Measurements from ENCODE around the gene RASGRP2.

Gene RASGRP2

DNA sequence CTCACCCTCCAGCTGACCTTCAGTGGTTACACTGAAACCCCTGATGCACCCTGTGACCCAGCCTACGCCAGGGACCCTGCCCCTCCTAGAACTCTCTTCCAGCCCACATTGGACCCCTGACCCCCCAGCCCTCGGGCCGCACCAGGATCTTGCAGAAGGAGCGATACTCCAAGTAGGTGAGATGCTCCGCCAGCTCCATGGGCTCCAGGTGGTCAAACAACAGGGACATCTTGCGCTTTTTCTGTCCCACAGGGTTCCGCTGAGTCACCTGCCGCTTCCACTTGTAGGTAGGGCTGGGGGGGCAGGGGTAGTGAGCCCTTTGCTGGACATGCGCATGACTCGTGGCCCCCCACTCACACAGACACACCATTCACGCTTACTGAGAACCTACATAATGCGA lies 4.1 kb downstream of the RASGRP2 start:
- DNase-seq (ENCODE audit: low spot score): no peak

DNA sequence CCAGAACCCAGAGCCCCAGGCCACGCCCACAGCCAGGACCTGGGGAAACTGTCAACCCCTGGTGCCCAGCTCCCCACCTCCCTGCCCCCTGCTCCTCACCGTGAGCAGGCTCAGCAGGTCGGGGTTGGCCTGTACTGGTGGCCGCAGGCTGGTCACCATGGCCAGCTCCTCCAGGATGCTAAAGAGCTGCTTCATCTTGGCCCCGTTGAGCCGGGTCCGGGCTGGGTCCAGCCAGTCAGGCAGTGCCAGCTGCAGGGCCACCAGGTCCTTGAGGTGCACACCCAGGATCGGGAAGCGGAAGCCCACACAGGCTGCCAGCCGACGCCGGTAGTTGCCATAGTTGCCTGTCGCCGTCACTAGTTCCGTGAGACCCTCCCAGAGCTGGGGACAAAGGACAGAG lies 7.3 kb downstream of the RASGRP2 start:
- DNase-seq (ENCODE audit: low spot score): no peak

DNA sequence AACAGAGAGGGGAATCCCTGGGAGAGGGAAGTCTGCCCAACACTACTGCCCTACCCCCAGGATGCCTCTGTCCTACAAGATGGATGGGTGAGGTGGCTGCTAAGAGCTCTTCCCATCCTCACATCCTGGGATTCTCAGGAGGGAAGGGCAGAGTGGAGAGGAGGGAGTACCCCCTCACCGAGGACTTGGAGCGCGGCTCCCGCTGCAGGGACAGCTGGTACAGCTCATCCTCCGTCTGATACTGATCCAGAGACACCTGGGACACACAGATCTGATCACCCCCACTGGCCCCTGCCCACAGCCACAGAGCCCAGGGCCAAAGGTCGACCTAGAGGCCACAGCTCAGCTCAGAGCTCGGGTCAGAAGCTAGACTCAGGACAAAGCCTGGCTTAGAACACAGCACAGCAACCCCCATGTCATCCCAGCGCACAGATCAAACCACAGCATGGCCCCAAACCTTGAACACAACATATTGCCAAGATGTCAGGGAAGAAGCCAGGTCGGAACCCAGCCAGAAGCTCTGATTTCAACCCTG lies 8.2 kb downstream of the RASGRP2 start:
- no peak for DNase-seq (ENCODE audit: low spot score)

DNA sequence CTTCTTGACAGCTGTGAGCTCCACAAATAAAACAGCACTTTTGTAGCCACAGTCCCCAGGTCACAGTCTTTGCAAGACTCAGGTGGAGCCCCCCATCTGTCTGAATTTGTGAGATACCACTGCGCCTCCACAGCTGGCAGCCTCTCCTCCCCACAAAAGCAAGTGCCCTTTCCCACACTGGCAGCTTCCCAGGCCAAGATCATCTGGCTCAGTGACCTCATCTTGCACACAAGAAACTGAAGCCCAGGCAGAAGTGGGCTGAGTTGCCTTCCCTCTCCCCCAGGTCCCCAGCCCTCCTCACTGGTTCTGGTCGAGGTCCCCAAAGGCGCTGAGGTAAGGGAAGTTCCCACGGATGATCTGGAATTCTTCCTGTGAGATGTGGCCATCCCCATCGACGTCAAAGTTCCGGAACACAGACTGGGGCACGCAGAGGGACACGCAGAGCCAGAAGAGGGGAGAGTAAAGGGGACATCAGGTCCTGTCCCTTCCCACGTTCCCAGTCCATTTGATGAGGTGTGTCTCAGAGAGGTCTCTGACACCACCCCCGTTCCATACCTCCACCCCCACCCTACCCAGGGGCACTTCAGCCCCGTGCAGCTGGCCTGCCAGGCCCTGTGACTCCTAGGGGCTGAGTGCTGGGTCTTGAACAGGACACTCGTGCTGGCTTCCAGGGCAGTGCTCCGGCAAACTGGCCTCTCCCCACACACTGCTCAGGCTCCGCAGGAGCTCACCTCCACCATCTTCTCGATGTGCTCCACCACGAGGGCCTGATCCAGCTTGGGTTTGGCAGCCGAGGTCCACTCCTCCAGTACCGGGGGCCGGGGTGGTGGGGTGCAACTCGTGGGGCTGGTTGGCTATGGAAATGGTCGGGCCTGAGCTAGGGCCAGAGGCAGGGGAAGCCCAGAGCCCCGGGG lies 8.9 kb downstream of the RASGRP2 start:
- no peak for DNase-seq (ENCODE audit: low spot score)

DNA sequence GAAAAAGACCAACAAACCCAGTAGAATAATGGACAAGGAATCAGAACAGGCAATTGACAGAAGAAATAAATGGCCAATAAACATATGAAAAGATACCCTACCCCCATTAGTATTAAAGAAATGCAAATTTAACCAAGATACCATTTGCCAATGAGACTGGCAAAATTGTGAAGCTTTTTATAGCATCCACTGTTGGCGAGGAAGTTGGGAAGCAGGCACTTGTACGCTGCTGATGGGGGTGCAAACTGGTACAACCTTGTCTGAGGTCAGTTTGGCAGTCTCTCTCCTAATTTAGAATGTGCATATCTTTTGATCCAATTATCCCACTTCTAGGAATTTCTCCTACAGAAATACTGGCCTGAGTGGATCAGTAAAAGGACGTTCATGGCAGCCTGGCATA lies 12.3 kb downstream of the RASGRP2 start:
- DNase-seq (ENCODE audit: low spot score): no peak

DNA sequence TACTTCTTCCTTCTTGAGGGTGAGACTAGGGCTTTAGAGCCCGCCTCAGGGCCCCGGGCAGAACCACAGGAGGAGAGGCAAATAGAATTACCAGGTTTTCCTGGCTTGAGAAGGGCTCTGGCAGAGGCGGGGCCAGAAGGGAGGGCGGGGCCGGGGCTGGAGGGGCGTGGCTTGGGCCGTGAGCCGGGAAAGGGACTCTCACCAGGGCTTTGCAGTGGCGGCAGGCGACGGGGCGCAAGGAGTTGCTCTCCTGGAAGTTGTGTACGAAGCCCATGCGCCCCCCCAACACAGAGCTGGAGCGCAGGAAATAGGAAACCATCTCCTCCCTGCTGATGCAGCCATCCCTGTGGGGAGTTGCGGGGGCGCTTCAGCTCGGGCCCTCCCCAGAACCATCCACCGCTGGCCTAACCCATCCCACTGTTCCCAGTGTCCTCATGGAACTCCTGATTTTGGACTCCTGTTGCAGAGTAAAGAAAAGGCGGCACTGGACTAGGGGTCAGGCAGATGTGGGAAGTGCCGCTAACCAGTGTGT lies 14.0 kb downstream of the RASGRP2 start:
- DNase-seq (ENCODE audit: low spot score): no peak

DNA sequence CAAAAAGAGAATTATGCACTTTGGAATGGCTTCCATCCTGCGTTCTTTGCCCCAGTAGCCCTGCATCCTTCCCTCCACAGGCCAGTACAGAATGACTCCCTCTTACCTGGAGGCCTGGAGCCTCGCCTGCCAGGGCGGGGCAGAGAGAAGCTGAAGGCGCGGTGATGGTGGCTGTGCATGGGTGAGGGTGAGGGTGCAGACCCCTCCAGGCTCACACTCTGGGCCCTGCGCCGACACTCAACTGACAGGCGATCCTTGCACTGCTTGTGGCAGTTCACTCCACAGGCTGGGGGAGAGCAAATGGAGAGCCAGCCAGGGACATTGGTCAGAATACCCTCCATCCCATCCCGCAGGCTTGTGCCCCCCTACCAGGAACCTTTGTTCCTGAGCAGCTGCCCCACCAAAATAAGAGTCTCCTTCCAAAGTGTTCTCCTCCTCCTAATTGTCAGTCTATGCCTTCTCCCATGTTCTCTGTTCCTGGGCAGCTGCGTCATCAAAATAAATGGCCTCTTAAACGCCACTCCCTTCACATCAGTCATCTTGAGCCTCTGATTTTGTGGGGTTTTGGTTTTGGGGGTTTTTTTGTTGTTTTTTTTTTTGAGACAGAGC lies 15.1 kb downstream of the RASGRP2 start:
- DNase-seq (ENCODE audit: low spot score): no peak

DNA sequence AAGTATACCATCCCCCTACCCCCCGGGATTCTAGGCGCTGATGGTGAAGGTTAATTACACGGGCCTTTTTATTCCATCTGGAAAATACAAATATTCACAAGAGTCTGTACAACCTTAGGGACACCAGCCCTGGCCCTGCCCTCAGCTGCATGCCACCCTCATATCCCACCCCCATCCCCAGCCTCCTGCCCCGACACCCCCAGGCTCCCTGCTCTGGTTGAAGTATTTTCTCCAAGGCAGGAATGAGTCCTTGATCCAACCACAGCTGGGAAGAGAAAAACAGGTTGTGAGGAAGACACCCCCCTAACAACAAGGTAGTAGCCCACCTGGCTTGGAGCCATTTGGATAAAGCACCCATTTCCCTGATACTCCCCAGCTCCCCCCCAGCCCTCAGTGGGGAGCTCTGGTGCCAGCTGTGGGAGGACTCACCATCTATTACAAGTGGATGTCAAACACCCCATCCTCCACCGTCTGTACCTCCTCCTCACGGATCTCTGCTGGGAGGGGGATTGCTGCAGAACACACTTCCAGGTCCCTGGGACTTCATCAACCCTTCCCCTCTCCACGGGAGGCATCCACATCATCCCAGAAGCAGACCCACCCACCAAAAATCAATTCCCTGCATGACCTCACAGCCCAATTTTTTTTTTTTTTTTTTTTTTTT lies 16.9 kb downstream of the RASGRP2 start:
- DNase-seq (ENCODE audit: low spot score): no peak

DNA sequence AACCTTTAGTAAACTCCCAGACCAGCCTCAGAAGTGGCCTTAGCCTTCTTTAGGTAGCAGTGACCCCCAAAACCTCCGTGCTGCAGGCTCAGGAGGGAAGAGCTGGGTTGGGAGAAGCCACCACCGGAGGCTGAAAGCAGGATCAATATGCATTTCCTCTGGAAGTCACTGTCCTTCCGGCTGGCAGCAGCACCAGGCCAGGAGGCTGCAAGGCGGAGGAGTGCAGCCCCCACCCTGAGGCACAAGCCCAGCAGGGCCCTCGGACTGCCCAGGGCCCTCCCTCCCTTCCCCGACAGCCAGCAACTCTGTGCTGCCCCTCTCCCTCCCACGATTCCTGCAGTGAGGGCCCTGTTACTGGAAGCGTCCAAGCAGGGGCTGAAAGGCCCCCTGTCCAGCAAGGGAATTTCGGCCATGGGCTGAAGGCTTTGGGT lies 17.7 kb downstream of the RASGRP2 start:
- DNase-seq (ENCODE audit: low spot score): no peak

DNA sequence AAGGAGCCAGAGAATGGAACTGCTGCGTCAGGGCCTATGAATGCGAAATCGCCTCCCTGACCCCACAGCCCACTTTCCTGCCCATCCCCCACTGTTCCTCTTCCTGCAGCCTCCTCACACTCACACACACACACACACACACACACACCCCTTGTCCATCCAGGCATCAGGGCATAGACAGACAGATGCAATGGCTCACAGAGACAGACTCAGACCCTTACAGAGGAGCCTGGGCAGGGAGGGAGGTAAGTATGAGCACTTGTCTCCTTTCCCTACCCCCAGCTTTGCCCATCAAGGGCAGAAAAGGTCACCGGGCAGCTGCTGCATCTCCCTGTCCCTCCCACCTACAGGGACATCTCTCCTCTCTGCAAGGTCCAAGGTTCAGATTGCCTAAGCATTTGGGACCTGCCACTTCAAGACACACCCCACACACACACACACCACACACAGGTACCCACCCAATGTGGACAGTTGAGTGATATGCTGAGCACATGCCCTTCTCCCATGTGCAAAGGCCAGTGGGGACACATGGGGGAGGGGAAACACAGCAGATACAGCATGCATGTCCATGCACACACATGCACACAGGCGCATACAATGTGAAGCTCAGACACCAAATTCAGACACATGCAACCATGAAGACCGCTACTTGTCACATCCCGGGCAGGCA lies 18.9 kb downstream of the RASGRP2 start:
- no peak for DNase-seq (ENCODE audit: low spot score)

DNA sequence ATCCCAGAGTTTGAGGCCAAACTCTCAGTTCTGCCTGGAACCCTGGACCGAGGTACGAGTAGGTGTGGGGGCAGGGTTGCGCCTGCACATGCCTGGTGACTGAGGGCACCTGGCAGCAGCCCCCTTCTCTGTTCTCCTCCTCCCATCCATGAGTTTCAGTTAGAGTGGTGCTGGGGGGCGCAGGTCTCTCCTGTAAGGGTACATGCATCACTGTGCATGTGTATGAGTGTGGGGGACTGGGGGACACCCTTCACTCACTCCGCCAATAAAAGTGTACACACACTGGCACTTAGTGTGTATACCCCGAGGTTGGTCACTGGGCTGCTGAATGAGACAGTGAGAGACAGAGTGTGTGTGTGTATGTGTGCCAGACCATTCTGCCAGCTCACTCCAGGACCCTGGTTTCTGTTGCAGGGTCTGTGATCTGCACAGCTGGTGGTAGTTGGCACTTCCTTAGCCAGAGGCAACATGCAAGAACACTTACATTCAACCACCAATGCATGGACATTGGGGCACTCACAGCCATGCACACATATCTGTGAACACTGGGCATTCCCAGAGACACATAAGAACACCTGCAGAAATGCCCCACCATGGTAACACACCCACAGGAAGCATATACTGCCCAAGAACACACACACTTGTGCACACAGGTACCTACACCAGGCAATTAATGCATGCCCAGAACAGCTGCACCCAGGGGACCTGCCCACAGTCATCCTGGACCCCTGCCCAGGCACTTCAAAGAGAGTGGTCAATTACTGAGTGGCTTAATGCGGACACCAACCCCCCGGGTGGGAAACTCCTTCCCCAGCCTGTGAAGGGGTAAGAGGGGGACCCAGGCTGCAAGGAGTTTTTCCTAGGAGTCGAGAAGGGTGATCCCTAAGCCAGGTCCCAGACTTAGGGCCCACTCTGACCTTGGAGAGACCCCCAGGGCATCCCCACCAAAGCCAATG lies 19.8 kb downstream of the RASGRP2 start:
- no peak for DNase-seq (ENCODE audit: low spot score)

DNA sequence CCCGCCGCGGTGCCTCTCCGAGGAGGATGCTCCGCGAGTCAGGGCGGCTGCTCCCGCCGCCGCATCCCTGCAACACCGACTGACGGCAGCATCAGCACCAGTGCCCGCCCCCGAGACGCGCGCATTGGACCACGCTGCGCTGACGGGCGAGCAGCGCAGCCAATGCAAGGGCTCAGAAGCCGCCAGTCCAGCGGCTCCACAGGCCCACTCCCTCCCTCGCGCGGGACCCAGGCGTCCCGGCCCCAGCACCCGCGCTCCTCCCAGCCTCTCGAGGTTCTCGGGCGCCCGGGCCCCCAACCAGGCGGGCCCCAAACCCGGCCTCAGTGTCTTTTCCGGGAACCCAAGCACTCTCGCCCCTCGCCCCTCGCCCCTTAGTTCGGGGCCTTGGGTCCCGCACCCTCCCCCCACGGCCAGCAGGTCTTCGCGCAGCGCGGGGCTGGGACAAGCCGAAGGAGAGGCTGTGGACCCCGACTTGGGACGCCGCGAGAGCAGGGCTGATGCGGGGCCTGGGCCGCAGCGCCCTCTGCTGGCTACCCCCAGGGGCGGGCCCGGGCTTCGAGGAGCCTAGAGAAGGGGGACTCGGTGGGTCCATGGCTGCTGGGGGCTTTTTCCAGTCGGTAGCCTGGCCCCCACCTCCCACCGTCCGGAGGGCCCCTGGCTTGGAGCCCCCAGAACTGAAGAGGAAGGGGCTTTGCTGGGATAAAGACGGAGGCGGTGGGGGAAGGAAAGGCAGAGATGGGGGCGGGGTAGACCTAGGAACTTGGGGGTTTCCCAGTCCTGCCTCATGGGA lies 20.6 kb downstream of the RASGRP2 start, which contains the start of gene NRXN2:
NRXN2 (minus strand) TSS at position 81 of the 790 bp plus-strand sequence. CDS start 9,498 bp downstream, outside the sequence.
- peak; percentile 96 for DNase-seq (ENCODE audit: low spot score)

DNA sequence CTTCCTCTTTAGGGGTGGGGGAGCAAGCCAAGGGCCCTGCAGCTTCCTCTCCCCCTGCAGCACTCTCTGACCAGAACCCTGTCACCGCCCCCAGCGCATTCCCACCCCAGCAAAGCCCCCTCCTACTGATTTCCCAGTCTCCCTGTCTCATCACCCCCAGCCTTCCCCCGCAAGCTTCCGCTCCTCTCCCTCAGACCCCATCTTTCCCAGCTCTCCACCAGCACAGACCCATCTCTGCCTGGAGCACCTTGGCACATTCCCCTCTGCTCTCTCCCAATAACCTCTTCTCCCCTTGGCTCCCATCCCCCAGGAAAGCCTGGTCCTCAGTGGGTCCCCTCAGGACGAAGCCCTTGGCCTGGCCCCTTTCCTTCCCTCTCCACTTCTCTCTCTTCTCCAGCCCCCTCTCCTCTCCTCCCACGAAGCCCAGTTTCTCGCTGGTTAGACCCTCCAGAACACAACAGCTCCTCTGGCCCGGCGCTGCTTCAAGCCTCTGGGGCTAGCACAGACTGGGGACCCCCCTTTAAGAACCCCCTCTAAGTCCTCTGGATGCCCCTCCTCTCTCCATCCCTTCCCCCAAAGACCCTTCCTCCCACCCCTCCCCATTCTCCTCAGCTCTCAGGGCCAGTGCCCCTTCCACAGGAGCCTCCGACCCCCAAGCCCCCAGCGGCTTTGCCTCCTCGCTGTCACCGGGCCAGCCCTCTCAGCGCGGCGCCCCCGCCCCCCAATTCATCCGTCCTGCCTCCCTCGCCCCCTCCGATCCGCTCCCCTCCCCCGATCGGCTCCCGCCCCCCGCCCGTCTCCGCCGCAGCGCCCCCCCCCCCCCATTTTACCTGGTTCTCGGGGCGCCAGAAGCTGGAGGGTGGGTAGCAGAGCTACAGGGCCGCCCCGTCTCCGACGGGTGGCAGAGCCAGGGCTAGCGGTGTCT lies 21.5 kb downstream of the RASGRP2 start:
- no peak for DNase-seq (ENCODE audit: low spot score)

DNA sequence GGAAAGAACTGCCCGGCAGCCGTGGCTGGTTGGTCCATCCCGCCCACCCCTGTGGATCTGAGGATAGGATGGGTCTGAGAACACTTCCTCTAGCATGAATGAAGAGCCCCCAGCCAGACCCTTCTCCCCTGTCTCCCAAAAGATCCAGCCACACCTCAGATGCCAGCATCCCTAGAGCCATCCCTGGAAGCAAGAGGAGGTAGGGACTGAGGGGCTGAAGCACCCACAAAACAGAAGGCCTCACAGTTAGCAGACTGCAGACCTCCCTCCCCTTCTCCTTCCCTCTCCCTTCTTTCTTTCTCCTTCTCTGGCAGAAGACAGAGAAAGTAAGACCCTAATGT lies 22.6 kb downstream of the RASGRP2 start:
- DNase-seq (ENCODE audit: low spot score): no peak

DNA sequence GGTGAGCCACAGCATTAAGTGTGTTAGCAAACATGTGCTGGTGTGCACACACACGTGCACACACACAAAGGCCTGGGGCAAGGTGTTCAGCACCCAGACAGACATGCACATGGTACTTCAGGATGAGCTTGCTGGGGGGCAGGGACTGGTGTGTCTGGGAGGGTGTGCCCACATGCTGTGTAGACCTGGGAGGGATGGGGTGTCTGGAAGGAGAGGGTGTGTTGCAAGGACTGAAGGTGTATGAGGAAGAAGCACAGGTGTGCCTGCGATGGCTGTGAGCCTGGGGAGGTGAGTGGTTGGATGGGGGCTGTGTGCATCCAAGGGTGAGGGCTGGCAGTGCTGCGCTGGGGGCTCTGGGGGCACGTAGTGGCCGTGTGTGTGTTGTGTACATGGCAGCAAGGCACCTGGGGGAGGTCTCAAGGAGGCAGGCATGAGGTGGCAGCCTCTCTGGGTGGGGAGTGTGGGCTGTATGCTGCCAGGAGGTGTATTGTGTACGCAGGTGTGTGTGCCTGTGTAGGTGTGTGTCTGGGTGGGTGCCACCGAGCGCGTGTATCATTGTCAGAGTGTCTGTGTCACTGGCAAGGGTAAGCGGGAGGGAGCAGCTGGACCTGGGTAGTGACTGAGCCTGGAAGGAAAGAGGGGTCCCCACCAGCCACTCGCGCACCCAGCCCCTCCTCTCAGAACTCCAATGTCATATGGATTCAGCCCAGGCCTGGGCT lies 23.1 kb downstream of the RASGRP2 start:
- no peak for DNase-seq (ENCODE audit: low spot score)

DNA sequence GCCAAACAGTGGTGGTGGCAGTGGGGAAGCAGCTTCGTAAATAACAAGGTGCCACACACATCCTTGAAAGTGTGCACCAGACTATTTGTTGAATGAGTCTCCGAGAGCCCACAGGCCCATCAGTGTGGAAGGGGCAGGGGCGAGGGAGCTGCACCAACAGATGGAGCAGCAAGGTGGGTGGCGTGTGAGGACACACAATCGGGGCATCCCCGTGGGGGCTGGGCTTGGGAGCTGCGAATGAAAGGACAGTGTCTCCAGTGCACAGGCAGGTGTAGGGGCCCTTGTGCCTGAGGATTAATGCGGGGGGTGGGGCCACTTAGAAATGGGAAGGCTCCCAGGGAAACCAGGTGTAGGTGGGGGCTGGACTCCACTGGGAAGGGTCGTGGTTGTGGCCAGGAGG lies 23.8 kb downstream of the RASGRP2 start:
- DNase-seq (ENCODE audit: low spot score): no peak

DNA sequence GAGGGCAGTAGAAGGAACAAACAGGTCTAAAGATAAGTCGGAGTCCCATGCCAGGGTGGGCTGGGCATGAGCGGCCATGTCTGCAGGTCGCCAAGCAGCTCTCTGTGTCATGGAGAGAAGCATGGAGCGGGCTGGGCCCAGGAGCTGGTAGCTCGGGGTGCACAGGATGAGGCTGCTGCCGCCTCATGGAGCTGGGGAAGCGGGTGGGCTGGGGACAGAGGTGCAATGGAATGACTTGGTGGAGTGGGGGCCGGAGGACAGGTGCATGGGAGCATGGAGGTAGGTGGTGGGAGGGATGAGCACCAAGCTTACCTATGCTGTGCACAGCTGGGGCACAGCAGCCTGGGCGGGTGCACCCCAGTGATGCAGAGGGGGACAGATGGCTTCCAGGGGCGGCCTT lies 24.5 kb downstream of the RASGRP2 start:
- DNase-seq (ENCODE audit: low spot score): no peak

DNA sequence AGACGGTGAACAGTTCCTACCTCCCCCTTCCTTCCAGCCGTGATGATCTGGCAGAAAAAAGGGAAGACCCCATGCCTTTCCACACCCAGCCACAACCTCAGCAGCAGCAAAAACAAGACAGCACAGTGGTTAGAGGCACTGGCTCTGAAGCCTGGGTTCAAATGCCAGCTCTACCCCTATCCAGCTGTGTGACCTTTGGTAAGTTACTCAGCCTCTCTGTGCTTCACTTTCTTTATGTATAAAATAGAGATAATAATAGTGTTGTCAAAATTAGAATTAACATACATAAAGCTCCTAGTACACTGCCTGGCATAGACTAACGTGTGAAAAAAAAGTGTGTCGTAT lies 25.2 kb downstream of the RASGRP2 start:
- no peak for DNase-seq (ENCODE audit: low spot score)

Measured in globus pallidus (tissue), 1 donor.